ENCODE results near the gene S100A2. TPM values are rescaled to one million over a fixed set of nuclear protein-coding genes. Genes with fewer than 3 reads are reported as not detected.
"Not testable (repeated sequence)": the region's sequence is repeated elsewhere in the genome, so short reads cannot be mapped to it uniquely, and the experiment has no call there.

S100A2 gene
- total RNA-seq, 1 donor from 2014 or later = 2.2 TPM

DNA sequence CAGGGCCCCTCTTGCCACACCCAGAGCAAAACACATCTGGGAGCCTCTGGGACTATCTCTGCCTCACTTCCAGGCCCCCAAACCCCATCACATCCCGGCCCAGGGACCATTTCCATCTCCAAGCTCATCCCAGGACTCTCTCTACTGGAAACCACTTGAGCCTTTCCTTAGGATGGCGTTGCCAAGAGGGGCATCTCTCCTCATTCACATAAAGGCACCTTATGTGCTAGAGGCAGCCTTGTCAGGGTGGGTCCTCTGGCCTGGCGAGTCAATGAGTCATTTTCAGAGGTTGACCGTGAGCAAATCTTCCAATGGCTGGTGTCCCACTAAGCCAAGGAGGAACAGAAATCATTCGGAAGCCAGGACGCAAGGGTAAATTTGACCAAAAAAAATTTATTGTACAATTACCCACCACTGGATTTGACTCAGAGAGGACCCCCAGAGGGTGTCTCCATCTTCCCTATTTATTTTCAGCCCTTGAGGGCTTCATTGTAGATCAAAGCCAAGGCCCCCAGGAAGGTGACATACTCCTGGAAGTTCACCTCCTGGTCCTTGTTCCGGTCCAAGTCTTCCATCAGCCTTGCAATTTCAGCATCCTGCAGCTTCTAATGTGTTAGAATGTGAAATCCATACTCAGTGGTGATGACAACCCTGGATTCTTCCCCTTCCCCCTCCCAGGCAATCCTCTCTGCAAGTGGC, 31.3 kb downstream of the S100A2 start:
- DNase-seq (ENCODE audit: low read depth in 2 of 2) = peak in 1 of 2 donors; percentile 41

DNA sequence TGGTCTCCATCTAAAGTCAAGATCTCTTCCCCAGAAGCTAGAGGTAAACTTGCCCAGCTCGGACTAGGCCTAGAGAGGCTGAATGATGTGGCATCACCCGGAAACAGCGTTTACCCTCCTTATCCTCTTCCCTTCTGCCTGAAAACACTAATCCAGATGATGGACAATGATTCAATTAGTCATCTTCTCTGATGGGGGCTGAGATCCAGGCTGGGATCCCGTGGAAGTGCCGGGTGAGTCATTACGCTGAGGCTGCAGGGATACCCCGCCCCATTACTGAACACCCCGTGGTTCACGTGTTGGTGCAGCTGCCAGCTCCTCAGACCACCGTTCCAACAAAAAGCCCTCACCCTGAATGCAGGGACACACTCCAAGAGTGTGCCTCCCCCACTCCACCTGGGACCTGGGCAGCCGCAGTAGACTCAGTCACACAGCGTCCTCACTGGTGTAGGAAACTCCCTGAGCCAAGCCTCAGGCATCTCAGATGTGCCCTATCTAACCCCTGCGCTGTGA, 31.9 kb downstream of the S100A2 start:
- peak; percentile 56 to 96 for DNase-seq (ENCODE audit: low read depth in 2 of 2)

DNA sequence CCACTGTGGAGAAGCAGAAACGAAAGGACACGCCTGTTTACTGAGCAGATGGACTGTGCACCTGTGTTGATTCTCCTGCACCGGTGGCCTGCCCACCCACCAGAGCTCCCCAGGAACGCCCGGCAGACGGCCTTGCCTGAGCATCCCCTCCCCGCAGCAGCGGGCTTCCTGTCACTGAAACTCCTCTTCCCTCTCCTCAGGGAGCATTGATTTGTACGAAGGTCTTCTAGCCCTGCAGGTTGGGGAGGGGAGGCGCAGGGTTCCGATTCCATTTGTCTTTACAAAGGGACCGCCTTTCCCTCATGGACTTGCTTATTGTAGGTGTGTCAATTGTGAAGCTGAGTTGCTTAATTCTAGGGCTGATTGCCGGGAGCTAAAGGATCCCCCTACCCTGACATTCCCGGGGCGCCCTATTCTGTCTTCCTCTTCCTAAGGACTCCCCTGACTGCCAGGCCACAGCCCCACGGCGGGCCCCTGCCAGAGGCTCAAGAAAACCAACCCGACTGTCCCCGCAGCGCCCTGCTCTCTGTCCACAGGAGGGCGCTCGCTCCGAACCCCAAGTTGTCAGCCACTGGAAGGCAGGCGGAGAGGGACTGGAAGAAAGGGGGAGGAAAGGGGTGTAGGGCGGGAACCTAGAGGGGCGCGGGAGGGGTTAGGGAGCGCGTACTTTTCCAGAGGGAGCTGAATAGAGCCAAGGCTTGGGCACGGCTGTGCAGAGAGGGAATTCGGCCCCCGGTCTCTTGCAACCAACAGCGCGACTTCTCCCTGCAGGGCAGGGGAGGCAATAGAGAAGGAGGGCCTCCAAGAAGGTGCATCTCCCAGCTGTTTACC, 32.7 kb downstream of the S100A2 start:
- DNase-seq (ENCODE audit: low read depth in 2 of 2) = peak in 1 of 2 donors; percentile 84

DNA sequence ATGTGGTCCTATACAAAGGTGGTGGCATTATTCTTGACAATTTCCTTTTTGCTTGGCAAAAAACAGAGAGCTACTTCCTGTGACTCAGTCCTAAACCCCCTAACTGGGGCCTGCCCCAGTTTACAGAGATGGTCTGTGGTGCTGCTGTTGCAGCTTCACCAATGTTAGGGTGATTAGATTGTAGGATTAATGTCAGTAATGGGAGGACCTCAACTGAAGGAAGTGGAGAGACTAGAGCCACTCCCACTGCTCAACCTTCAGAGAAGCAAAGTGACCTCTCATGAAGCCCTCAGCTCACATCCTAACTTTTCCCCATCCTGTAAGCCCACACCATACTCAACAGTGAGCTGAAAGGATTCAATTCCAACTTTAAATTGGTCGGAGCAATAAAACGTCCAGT, 33.5 kb downstream of the S100A2 start:
- peak in 1 of 2 donors; percentile 46 for DNase-seq (ENCODE audit: low read depth in 2 of 2)

DNA sequence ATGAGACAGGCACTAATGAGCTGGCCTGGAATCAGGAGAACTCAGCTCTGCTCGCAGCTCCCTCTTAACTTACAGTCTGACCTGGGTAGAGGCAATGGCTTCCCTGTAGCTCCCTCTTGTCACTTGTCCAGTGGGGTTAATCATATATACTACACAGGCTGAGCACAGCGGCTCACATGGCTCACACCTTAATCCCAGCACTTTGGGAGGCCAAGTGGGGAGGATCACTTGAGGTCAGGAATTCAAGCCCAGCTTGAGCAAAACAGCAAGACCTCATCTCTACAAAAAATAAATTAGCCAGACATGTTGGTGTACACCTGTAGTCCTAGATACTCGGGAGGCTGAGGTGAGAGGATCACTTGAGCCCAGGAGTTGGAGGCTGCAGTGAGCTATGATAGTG, 34.0 kb downstream of the S100A2 start:
- no peak for DNase-seq (ENCODE audit: low read depth in 2 of 2)

DNA sequence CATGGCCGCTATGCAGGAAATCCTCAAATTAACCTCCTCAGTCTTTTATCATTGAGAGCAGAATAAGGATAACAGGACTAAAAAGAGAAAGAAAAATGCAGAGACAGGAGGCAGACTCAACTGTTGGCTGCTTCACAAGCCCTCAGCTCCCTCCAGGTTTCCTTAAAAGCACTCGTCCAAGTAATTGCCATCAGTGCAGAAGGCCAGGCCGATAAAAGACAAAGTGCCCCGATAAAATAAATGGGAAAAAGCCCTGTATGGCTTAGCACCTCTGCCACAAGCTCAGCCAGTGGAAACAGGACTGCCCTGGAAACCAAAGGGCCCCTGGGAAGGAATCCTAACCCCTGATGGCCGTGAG, 38.0 kb downstream of the S100A2 start:
- DNase-seq (ENCODE audit: low read depth in 2 of 2) = no peak

DNA sequence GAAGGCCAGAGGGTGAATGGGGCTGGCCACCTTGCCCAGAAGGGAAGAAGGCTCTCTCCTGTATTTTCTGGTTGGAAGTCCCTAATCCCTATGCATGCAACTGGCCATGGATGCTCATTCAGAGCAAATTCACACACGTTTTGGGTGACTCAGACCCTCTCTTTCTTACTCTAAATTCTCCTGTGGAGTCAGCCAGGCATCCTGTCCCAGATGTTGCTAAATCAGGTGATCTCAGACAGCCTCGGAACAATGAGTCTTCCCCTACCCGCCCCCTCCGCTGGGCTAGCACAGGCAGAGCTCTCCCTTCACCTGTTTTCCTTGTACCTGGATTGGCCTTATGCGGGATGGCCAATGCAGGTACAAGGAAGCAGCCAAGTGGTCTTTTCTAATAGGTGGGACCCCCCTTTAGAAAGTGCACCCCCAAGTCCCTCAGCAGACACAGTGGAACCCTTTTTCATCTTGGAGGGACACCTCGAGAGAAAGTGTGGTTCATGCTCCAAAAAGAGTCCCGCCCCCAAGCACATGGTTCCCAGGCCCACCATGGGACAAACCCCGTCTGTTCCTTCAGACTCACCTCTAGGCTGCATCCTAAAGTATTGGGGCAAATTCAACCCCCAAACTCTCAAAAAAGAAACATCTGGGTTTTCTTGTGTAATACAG, 38.5 kb downstream of the S100A2 start:
- no peak for DNase-seq (ENCODE audit: low read depth in 2 of 2)

DNA sequence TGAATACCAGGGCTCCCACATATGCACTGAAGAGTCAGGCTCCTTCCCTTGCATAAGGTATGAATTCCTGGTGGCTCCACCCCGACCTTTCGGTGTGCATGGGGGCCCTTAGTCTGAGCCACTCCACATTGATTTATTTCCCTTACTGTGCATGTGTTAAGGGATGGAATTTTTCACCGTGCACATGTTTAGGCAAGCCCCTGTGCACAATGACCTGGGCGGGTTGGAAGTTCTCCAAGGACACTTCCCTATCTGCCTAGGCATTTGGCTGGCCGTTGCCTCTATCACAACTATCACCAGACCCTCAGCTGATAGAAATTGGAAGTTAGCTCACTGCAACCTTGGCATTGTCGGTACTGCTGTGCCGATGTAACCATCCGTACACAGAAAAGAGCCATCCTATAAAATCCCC, 39.5 kb downstream of the S100A2 start:
- DNase-seq (ENCODE audit: low read depth in 2 of 2) = peak; percentile 58 to 64

DNA sequence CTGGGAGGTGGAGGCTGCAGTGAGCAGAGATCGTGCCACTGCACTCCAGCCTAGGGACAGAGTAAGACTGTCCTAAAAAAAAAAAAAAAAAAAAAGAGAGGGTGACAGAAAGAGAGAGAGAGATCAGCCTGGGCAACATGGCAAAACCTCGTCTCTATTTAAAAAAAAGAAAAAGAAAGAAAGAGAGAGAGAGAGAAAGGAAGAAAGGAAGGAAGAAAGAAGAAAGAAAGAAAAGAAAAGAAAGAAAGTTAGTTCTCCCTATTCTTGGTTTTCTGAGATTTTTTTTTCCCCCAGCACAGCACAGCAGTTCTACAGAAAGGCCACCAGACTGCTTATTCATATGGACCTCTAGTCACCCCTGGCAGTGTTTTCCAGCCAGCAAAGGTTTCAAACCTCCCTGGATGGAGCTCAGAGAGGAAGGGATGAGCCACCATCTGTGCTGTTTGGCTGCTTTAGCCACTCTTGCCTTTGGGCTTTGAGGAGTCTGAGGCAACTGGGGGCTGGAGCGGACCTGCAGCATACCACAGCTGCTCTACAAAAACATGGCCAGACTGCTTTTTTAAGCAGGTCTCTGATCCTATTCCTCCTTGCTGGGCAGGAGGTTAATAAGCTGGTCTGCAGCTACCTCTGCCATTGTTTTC, 40.4 kb downstream of the S100A2 start:
- peak in 1 of 2 donors; percentile 53 for DNase-seq (ENCODE audit: low read depth in 2 of 2)

DNA sequence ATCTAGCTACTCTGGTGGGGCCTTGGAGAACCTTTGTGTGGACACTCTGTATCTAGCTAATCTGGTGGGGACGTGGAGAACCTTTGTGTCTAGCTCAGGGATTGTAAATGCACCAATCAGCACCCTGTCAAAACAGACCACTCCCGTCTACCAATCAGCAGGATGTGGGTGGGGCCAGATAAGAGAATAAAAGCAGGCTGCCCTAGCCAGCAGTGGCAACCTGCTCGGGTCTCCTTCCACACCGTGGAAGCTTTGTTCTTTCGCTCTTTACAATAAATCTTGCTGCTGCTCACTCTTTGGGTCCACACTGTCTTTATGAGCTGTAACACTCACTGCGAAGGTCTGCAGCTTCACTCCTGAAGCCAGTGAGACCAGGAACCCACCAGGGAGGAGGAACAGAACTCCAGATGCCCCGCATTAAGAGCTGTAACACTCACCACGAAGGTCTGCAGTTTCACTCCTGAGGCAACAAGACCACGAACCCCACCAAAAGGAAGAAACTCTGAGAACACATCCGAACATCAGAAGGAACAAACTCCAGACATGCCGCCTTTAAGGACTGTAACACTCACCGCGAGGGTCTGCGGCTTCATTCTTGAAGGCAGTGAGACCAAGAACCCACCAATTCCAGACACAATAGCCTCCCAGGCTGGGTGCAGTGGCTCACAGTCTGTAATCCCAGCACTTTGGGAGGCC, 43.1 kb downstream of the S100A2 start:
- DNase-seq (ENCODE audit: low read depth in 2 of 2) = not testable (repeated sequence)

DNA sequence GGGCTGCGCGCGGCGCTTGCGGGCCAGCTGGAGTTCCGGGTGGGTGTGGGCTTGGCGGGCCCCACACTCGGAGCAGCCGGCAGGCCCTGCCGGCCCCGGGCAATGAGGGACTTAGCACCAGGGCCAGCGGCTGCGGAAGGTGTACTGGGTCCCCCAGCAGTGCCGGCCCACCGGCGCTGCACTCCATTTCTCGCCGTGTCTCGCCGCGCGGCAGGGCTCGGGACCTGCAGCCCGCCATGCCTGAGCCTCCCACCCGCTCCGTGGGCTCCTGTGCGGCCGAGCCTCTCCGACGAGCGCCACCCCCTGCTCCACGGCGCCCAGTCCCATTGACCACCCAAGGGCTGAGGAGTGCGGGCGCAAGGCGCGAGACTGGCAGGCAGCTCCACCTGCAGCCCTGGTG, 43.8 kb downstream of the S100A2 start:
- DNase-seq (ENCODE audit: low read depth in 2 of 2) = not testable (repeated sequence)

DNA sequence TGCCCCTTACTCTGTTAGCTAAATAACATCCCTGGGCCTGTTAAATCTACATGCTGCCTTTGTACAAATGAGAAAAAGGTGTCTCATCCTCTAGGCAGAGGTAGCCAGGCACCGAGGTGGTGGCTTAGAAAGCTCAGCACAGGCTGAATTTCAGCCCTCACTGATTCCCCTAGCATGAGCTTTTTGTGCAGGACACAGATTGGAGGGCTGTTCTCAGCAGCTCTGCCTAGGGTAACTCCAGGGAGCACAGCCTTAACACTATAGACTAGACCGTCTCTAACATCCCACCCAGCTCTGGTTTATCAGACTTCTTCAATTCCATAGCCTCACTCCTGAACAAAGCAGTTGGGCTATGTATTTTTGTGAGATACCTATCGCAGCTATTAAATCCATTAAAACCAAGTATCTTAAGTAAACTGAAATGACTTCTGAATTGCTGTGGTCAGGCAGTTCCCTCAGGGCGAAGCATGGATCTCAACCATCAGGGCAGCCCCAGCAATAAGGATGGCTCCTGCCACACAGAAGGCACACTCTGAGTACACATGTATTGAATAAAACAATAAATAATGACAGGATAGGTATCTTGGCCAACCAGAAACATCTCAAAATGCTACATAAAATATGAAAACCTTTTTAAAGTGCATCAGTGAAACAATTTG, 44.7 kb downstream of the S100A2 start:
- DNase-seq (ENCODE audit: low read depth in 2 of 2) = no peak

DNA sequence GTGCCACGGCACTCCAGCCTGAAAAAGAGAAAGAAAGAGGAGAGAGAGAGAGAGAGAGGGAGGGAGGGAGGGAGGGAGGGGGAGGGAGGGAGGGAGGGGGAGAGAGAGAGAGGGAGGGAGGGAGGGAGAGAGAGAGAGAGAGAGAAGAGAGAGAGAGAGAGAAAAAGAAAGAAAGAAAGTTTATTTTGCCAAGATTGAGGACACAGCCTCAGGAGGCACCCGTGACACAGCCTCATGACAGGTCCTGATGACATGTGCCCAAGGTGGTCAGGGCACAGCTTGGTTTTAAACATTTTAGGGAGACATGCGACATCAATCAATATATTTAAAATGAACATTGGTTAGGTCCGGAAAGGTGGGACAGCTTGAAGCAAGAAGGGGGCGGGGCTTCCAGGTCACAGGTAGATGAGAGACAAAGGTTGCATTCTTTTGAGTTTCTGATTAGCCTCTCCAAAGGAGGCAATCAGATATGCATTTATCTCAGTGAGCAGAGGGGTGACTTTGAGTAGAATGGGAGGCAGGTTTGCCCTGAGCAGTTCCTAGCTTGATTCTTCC, 45.4 kb downstream of the S100A2 start:
- DNase-seq (ENCODE audit: low read depth in 2 of 2) = not testable (repeated sequence)

DNA sequence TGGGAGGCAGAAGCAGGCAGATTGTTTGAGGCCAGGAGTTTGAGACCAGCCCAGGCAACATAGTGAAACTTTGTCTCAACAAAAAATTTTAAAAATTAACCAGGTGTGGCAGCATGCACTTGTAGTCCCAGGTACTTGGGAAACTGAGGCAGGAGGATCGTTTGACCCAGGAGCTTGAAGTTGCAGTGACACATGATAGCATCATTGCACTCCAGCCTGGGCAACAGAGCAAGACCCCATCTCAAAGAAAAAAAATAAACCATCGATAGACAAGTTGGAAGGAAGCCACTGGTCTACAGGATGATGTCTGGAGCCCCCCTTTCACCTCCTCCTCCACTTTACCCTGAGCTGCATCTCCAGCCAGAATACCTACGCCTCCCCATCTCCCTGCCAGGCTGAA, 46.4 kb downstream of the S100A2 start:
- no peak for DNase-seq (ENCODE audit: low read depth in 2 of 2)

DNA sequence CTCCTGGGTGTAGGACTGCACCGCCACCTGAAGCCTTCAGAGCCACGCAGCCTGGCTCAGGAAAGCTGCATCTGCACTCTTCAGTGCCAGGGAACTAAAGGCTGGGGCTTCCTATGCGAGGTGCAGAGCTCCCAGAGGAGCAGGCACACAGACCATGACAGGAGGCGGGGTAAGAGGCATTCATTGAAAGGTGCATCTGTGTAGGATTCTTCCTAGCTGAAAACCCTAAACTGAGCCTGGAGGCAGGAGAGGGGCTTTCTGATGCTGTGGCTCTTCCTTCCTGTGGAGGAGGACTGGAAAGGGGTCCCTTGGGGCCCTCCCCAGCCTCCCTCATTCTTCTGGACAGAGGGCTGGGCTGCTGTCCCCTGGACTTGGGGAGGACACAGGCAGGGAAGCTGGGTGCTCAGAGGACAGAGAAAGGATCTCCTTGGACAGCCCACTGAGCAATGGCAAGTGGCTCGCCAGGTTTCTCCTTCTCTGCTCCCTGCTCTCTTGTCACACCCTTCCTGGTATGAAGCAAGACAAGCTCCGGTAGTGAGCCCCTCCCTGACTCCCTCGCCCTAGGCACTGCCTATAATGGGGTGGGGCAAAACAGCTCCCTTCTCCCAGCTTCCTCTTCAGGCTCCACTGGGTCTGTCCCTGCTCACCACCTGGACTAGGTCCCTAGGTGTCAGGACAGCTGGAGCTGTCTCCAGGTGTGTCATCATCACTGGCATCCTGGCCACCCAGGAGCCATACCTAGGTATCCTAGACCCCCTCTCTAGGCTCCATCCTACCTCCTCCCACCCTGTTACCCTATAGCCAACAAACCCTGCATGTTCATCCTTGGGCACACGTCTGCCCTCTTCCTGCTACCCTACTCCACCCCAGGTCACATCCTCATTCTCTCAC, 49.9 kb downstream of the S100A2 start:
- DNase-seq (ENCODE audit: low read depth in 2 of 2) = no peak

DNA sequence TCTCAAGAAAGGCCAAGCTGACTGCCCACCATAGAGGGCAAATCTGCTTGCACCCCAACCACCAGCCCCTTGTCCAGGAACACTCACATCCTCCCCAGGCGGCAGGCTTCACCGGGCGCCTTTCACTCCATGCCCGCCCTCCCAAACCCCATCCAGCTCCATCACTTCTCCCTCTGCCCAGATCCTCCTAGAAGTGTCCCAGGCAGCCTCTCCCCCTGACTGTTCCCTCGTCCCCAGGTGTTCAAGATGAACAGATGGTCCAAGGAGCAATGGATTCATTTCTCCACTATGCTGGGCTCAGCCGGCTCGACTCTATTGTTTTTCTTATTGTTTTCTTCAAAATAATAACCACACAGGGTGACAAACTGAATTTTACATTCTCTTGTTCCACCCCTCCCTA, 52.0 kb downstream of the S100A2 start:
- no peak for DNase-seq (ENCODE audit: low read depth in 2 of 2)

DNA sequence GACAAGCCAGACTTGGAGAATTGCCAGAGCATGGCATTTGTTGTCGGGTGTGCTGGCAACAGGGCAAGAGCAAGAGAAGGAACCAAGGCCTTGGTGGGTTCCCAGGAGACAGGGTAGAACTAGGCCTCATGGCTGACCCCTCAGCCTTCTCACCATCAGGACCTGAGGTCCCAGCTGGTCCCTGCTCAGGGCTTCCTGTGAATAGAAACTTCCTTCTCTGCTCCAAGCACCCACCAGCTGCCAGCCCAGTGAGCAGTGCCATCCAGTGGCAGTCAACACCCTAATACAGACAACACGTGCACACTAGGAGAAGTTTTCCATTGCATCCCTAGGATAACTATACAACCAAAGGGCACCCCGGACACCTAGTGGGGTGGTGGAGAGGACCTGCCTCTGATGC, 52.6 kb downstream of the S100A2 start:
- no peak for DNase-seq (ENCODE audit: low read depth in 2 of 2)

Measured in dermis microvascular lymphatic vessel endothelial cell (primary cell).